ENCODE data around the gene HAL. TPM values are rescaled to one million over a fixed set of nuclear protein-coding genes. Genes with fewer than 3 reads are reported as not detected.

The HAL gene
- total RNA-seq, 4 donors from 2014 or later: 1.3 to 1.9 TPM; not detected in 2

DNA sequence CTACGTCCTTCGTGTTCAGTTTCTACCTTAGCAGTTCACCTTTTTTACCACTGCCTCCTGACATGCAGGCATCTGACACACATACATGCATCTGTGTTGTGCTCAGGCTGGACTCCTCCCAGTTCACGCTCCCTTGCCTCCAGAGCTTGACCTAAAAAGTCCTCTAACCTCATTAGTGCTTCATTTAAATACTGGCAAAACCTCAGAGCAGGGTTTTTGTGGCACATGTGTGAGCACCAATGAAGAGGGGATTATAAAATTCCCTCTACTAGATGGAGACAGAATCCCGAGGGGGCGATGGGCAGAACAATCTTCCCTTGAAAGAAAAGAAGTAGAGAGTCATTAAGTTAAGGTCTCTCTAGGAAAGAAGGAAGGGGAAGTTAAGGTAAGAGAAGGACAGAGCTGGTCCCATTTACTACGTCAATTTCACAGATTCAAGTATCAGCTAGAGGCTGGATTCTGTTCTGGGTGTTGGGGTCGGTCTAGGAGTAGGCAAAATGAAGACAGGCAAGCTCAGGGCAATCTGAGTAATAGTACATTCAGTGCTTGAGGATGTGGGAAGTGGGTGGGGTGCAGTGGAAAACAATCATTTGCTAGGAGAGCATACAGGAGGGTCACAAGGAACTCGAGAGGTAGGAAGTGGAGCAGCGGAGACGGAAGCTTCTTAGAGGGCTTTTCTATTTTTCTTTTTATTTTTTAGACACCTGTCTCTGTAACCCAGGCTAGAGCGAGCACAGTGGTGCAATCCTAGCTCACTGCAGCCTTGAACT, 7.5 kb downstream of the HAL start:
- DNase-seq: no peak
- Histone ChIP-seq H3K9me3 (no peaks in the 10 kb centered on the region), H3K36me3 (no peaks in the 10 kb centered on the region), H3K4me3 (replicated peaks in 1 of 3) (no peak overlapping the region), H3K4me1 (no peaks in the 10 kb centered on the region), H3K27me3 (no peaks in the 10 kb centered on the region), H3K27ac (no peak overlapping the region)
- WGBS, 2 donors: 72 to 86% methylated on average over 11 of the region's 11 CpGs
- TF ChIP-seq, protein P1, sequence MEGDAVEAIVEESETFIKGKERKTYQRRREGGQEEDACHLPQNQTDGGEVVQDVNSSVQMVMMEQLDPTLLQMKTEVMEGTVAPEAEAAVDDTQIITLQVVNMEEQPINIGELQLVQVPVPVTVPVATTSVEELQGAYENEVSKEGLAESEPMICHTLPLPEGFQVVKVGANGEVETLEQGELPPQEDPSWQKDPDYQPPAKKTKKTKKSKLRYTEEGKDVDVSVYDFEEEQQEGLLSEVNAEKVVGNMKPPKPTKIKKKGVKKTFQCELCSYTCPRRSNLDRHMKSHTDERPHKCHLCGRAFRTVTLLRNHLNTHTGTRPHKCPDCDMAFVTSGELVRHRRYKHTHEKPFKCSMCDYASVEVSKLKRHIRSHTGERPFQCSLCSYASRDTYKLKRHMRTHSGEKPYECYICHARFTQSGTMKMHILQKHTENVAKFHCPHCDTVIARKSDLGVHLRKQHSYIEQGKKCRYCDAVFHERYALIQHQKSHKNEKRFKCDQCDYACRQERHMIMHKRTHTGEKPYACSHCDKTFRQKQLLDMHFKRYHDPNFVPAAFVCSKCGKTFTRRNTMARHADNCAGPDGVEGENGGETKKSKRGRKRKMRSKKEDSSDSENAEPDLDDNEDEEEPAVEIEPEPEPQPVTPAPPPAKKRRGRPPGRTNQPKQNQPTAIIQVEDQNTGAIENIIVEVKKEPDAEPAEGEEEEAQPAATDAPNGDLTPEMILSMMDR (IDR thresholded peaks at IDR 0.05): no peak
- TF ChIP-seq POLR2A (IDR thresholded peaks at IDR 0.05): no peak
- intact Hi-C loops (cut with DNase I): no loop called here

DNA sequence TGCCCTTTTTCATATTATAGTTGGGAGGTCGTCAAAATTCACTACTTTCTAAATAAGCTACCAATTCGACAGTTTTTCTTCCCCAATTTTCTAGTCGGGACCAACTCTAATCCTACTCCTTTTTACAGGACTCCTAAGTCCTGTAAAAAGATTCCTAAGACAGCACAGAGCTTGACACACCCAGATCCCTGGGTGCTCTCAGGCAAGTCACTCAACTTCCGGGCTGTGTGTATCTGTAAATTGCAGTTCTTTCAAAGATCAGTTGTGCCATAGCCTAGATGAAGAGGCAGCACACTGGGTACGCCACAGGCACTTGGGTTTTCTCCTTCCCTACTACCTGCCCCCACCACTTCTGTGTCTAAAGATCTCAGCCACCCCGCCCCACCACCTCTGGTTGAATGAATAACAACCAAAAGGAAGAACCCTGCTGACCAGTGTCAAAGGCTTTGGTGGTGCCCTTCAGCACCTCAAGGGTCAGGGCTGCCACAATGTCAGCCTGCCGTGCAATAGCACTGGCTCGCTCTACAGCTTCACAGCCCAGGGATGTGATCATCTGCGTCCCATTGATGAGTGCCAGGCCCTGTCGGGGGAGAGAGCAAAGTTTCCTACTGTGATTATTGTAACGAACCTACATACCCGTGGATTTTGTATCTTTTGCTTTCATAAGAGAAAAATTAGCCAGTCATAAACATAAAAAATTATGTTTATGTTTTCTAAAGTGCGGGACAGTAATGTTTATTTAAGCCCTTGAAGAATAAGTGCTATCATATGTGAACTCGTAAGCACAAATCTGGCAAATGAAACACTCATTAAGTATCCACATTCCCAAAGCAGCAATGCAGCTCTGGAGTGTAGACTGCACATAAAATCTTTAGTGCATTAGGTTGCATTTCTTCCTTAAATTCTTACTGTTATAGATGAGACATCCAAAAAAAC, 9.2 kb downstream of the HAL start:
- no peaks in the 10 kb centered on the region for H3K4me1 ChIP-seq
- intact Hi-C loops (cut with DNase I): no loop called here
- WGBS, 2 donors: 77 to 79% methylated on average over 14 of the region's 14 CpGs
- H3K27me3 ChIP-seq: no peaks in the 10 kb centered on the region
- no peak overlapping the region for H3K27ac ChIP-seq
- H3K9me3 ChIP-seq: no peaks in the 10 kb centered on the region
- DNase-seq: no peak
- no peak for TF ChIP-seq POLR2A (IDR thresholded peaks at IDR 0.05)
- TF ChIP-seq, protein P1 (IDR thresholded peaks at IDR 0.05): no peak
- no peak overlapping the region for H3K4me3 ChIP-seq (replicated peaks in 1 of 3)
- H3K36me3 ChIP-seq: no peaks in the 10 kb centered on the region

DNA sequence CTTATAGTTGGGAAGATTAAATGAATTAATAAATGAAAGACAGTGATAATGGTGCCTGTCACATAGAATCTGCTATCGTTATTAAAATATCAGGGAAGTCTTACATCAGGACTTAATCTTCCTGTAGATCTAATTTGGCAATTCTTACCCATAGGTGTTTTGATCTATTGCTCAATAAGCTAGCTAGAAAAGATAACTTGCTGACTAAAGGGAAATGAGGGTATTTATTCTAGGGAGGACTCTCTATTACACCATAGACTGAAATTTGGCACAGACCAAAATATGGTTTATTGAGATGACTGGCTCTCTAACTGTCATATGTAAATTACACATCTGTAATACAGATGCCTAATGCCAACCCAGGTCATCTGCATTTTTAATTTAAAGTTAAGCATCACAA, 11.5 kb downstream of the HAL start:
- Histone ChIP-seq H3K9me3 (no peaks in the 10 kb centered on the region), H3K4me1 (no peaks in the 10 kb centered on the region), H3K4me3 (replicated peaks in 1 of 3) (no peak overlapping the region), H3K27me3 (no peaks in the 10 kb centered on the region), H3K27ac (no peak overlapping the region), H3K36me3 (no peaks in the 10 kb centered on the region)
- intact Hi-C loops (cut with DNase I): no loop called here
- DNase-seq: no peak
- 88 to 98% methylated on average over 1 of the region's 1 CpG for WGBS, 2 donors
- TF ChIP-seq, protein P1 (IDR thresholded peaks at IDR 0.05): no peak
- TF ChIP-seq POLR2A (IDR thresholded peaks at IDR 0.05): no peak

DNA sequence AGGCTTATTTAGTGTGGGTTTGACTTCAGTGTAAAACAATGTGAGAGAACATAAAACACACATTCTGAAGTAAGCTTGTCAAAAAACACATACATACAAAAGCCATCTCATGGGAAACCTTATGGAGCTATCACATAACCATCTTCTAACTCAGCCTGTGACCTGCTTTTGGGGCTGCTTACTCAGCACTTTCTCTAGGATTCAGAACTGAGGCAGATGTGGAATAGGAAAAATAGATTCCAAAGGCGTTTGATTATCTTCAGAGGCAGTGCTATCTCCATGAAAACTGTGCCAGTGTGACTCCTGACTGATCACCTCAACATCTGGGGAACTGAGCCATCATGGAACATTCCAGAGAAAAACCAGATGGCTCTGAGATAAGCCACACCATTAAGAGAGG, 13.5 kb downstream of the HAL start:
- H3K27me3 ChIP-seq: no peaks in the 10 kb centered on the region
- no peaks in the 10 kb centered on the region for H3K9me3 ChIP-seq
- H3K4me1 ChIP-seq: no peaks in the 10 kb centered on the region
- 88 to 96% methylated on average over 1 of the region's 1 CpG for WGBS, 2 donors
- H3K36me3 ChIP-seq: no peaks in the 10 kb centered on the region
- H3K27ac ChIP-seq: no peak overlapping the region
- TF ChIP-seq, protein P1 (IDR thresholded peaks at IDR 0.05): no peak
- no peak for TF ChIP-seq POLR2A (IDR thresholded peaks at IDR 0.05)
- H3K4me3 ChIP-seq (replicated peaks in 1 of 3): no peak overlapping the region
- no peak for DNase-seq
- intact Hi-C loops (cut with DNase I): no loop called here

DNA sequence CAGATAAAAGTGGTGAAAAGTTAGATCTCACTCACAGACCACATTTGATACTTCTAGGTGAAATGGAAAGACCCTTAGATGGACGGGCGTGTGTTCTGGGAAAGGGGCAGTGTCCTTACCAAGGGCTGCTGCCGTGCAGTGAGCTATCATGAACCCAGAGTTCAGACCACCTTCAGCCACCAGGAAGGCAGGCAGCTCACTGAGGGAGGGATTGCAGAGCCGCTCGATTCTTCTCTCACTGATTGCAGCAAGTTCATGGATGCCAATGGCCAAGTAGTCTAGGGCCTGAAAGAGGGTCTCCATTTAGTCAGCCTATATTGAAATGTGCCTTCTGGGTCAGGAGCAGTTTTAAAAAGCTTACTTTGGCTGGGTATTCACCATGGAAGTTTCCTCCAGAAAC, 15.7 kb downstream of the HAL start:
- Histone ChIP-seq H3K36me3 (no peaks in the 10 kb centered on the region), H3K27me3 (no peaks in the 10 kb centered on the region), H3K27ac (no peak overlapping the region), H3K9me3 (no peaks in the 10 kb centered on the region), H3K4me3 (replicated peaks in 1 of 3) (no peak overlapping the region), H3K4me1 (no peaks in the 10 kb centered on the region)
- intact Hi-C loops (cut with DNase I): no loop called here
- TF ChIP-seq, protein P1 (IDR thresholded peaks at IDR 0.05): no peak
- TF ChIP-seq POLR2A (IDR thresholded peaks at IDR 0.05): no peak
- 92 to 93% methylated on average over 5 of the region's 5 CpGs for WGBS, 2 donors
- no peak for DNase-seq
